Muscle layer of colon (tissue), 2 donors: ENCODE measurements around the gene MGAT3.
A peak's percentile ranks its signal among the peaks of the same experiment; 100 is the strongest.
"Not testable (repeated sequence)": the region's sequence is repeated elsewhere in the genome, so short reads cannot be mapped to it uniquely, and the experiment has no call there.

Source experiments
- H3K27ac ChIP-seq: one replicate; pipeline ENCODE4 v1.7.0; 2013; ENCODE audit warnings: low read depth, mild to moderate bottlenecking, low read length, moderate library complexity
- H3K27me3 ChIP-seq, 2 donors: one replicate each; pipeline ENCODE4 v1.7.0; 2013; ENCODE audit warnings: low read length in 2 of 2, mild to moderate bottlenecking in 2 of 2; ENCODE audit not compliant: insufficient read depth in 2 of 2, control insufficient read depth in 1 of 2
- H3K36me3 ChIP-seq: one replicate; pipeline ENCODE4 v1.7.0; 2013; ENCODE audit warnings: mild to moderate bottlenecking, low read length; ENCODE audit not compliant: insufficient read depth
- H3K4me1 ChIP-seq: one replicate; pipeline ENCODE4 v1.7.0; 2013; ENCODE audit warnings: mild to moderate bottlenecking, low read length; ENCODE audit not compliant: insufficient read depth
- H3K4me3 ChIP-seq, 2 donors: one replicate each; pipeline ENCODE4 v1.7.0; 2013; ENCODE audit warnings: low read length in 2 of 2, low read depth in 1 of 2, mild to moderate bottlenecking in 1 of 2, moderate library complexity in 1 of 2
- H3K9ac ChIP-seq: one replicate; pipeline ENCODE4 v1.7.0; 2013; ENCODE audit warnings: low read length
- H3K9me3 ChIP-seq: one replicate; pipeline ENCODE4 v1.7.0; 2013; ENCODE audit warnings: mild to moderate bottlenecking, low read length
- donor health status: abdominal sarcoma.
- donor health status: Adenocarcinoma of cecum.

MGAT3 gene

GRCh38 chr22:39498802-39499201 lies 42.0 kb downstream of the MGAT3 start:
- Histone ChIP-seq H3K27ac (no peak overlapping the region), H3K9ac (no peak overlapping the region)

GRCh38 chr22:39500101-39500500 lies 43.3 kb downstream of the MGAT3 start:
- no peak overlapping the region for H3K27ac ChIP-seq
- H3K4me1 ChIP-seq: peaks cover 22% of the 10 kb centered on the region
- H3K36me3 ChIP-seq: peaks cover 14% of the 10 kb centered on the region
- H3K4me3 ChIP-seq: no peak overlapping the region
- no peaks in the 10 kb centered on the region for H3K9me3 ChIP-seq
- no peak overlapping the region for H3K9ac ChIP-seq
- H3K27me3 ChIP-seq: no peaks in the 10 kb centered on the region

More at GRCh38 chr22:39498802-39499201, 42.0 kb downstream of the MGAT3 start:
- H3K4me3 ChIP-seq: no peak overlapping the region
- H3K27me3 ChIP-seq: no peaks in the 10 kb centered on the region
- no peaks in the 10 kb centered on the region for H3K9me3 ChIP-seq
- peaks cover 21% of the 10 kb centered on the region for H3K4me1 ChIP-seq
- H3K36me3 ChIP-seq: peaks cover 3% of the 10 kb centered on the region

- H3K36me3 ChIP-seq: peaks cover 30% of the 10 kb centered on the region
- H3K27ac ChIP-seq: peak overlapping the region; percentile 81
- H3K27me3 ChIP-seq: no peaks in the 10 kb centered on the region
- peaks cover 22% of the 10 kb centered on the region for H3K4me1 ChIP-seq
- no peaks in the 10 kb centered on the region for H3K9me3 ChIP-seq
- H3K9ac ChIP-seq: peak overlapping the region; percentile 39
- H3K4me3 ChIP-seq: peak overlapping the region; percentile 95
Measured at GRCh38 chr22:39501644-39502108, 44.9 kb downstream of the MGAT3 start.

GRCh38 chr22:39502109-39502788 lies 45.4 kb downstream of the MGAT3 start, which contains the start of gene MIEF1:
MIEF1 (plus strand) TSS chr22:39502290; CDS start chr22:39511295, 9,005 bp downstream.
- Histone ChIP-seq H3K9me3 (no peaks in the 10 kb centered on the region), H3K27ac (peak within 1 kb of the TSS; percentile 81), H3K36me3 (peaks cover 35% of the 10 kb centered on the region), H3K4me3 (peak within 1 kb of the TSS; percentile 95), H3K27me3 (no peaks in the 10 kb centered on the region), H3K9ac (peak within 1 kb of the TSS; percentile 39), H3K4me1 (peaks cover 22% of the 10 kb centered on the region)

- Histone ChIP-seq H3K27ac (peak overlapping the region; percentile 81), H3K9me3 (no peaks in the 10 kb centered on the region), H3K4me1 (peaks cover 22% of the 10 kb centered on the region), H3K36me3 (peaks cover 37% of the 10 kb centered on the region), H3K9ac (peak overlapping the region; percentile 39), H3K4me3 (peak overlapping the region; percentile 95), H3K27me3 (no peaks in the 10 kb centered on the region)
Measured at GRCh38 chr22:39502789-39503409, 46.1 kb downstream of the MGAT3 start.

GRCh38 chr22:39503630-39504029 lies 46.8 kb downstream of the MGAT3 start:
- peak overlapping the region in 1 of 2 donors; percentile 95 for H3K4me3 ChIP-seq
- peak overlapping the region; percentile 25 for H3K9ac ChIP-seq
- H3K9me3 ChIP-seq: no peaks in the 10 kb centered on the region
- peaks cover 42% of the 10 kb centered on the region for H3K36me3 ChIP-seq
- H3K27me3 ChIP-seq: no peaks in the 10 kb centered on the region
- peaks cover 22% of the 10 kb centered on the region for H3K4me1 ChIP-seq
- no peak overlapping the region for H3K27ac ChIP-seq

GRCh38 chr22:39504071-39504470 lies 47.3 kb downstream of the MGAT3 start:
- H3K9ac ChIP-seq: no peak overlapping the region

GRCh38 chr22:39507021-39507420 lies 50.2 kb downstream of the MGAT3 start:
- H3K4me1 ChIP-seq: peaks cover 12% of the 10 kb centered on the region
- not testable (repeated sequence) for H3K27me3 ChIP-seq, H3K27ac ChIP-seq, H3K9ac ChIP-seq, H3K9me3 ChIP-seq, H3K4me3 ChIP-seq
- H3K36me3 ChIP-seq: peaks cover 66% of the 10 kb centered on the region

More at GRCh38 chr22:39504071-39504470, 47.3 kb downstream of the MGAT3 start:
- peaks cover 42% of the 10 kb centered on the region for H3K36me3 ChIP-seq
- H3K27ac ChIP-seq: no peak overlapping the region
- H3K4me1 ChIP-seq: peaks cover 22% of the 10 kb centered on the region
- H3K4me3 ChIP-seq: no peak overlapping the region
- no peaks in the 10 kb centered on the region for H3K27me3 ChIP-seq
- H3K9me3 ChIP-seq: no peaks in the 10 kb centered on the region

GRCh38 chr22:39508393-39508792 lies 51.6 kb downstream of the MGAT3 start:
- Histone ChIP-seq H3K9ac (no peak overlapping the region), H3K27ac (no peak overlapping the region), H3K9me3 (no peaks in the 10 kb centered on the region), H3K4me1 (peaks cover 5% of the 10 kb centered on the region), H3K27me3 (no peaks in the 10 kb centered on the region), H3K4me3 (no peak overlapping the region), H3K36me3 (peaks cover 72% of the 10 kb centered on the region)

- Histone ChIP-seq H3K36me3 (peaks cover 74% of the 10 kb centered on the region), H3K27me3 (no peaks in the 10 kb centered on the region), H3K27ac (no peak overlapping the region), H3K4me1 (no peaks in the 10 kb centered on the region), H3K4me3 (no peak overlapping the region), H3K9me3 (no peaks in the 10 kb centered on the region), H3K9ac (no peak overlapping the region)
Measured at GRCh38 chr22:39510529-39511149, 53.8 kb downstream of the MGAT3 start.

GRCh38 chr22:39511226-39511625 lies 54.4 kb downstream of the MGAT3 start:
- Histone ChIP-seq H3K27me3 (no peaks in the 10 kb centered on the region), H3K4me3 (no peak overlapping the region), H3K27ac (no peak overlapping the region), H3K4me1 (no peaks in the 10 kb centered on the region), H3K9ac (no peak overlapping the region), H3K9me3 (no peaks in the 10 kb centered on the region), H3K36me3 (peaks cover 68% of the 10 kb centered on the region)
